ENCODE data around the gene MEIS1.

The MEIS1 gene

GRCh38 chr2:66571918-66572317 lies 137.0 kb downstream of the MEIS1 start:
- DNase-seq, result no peak

- DNase-seq, result no peak
These were observed 137.5 kb downstream of the MEIS1 start for GRCh38 chr2:66572391-66572790.

GRCh38 chr2:66573416-66573815 lies 138.5 kb downstream of the MEIS1 start:
- DNase-seq, result no peak

- DNase-seq, result no peak
These were observed 138.9 kb downstream of the MEIS1 start for GRCh38 chr2:66573821-66574233.

- no peak for DNase-seq
These were observed 140.0 kb downstream of the MEIS1 start for GRCh38 chr2:66574701-66575624.

GRCh38 chr2:66575625-66576310 lies 140.8 kb downstream of the MEIS1 start:
- no peak for DNase-seq

- no peak for DNase-seq
These were observed 141.3 kb downstream of the MEIS1 start for GRCh38 chr2:66576311-66576560.

- no peak for DNase-seq
These were observed 141.8 kb downstream of the MEIS1 start for GRCh38 chr2:66576561-66577320.

GRCh38 chr2:66577321-66578053 lies 142.6 kb downstream of the MEIS1 start:
- DNase-seq, result no peak

- no peak for DNase-seq
These were observed 143.2 kb downstream of the MEIS1 start for GRCh38 chr2:66578054-66578686.

GRCh38 chr2:66578687-66579106 lies 143.8 kb downstream of the MEIS1 start:
- no peak for DNase-seq

- no peak for DNase-seq
These were observed 144.5 kb downstream of the MEIS1 start for GRCh38 chr2:66579186-66580126.

- no peak for DNase-seq
These were observed 145.5 kb downstream of the MEIS1 start for GRCh38 chr2:66580166-66581049.

- no peak for DNase-seq
These were observed 146.6 kb downstream of the MEIS1 start for GRCh38 chr2:66581339-66582103.

- DNase-seq, result no peak
These were observed 147.4 kb downstream of the MEIS1 start for GRCh38 chr2:66582104-66582986.

- no peak for DNase-seq
These were observed 148.3 kb downstream of the MEIS1 start for GRCh38 chr2:66582987-66583880.

GRCh38 chr2:66583881-66584280 lies 149.0 kb downstream of the MEIS1 start:
- DNase-seq, result no peak

All from stimulated activated naive CD4-positive, alpha-beta T cell (primary cell).